NCI-H345 treated with DMSO at 0.1 percent for 48 hours (cell line): ENCODE results near the gene RNF2.
A peak's percentile ranks its signal among the peaks of the same experiment; 100 is the strongest.
"Not testable (repeated sequence)": the region's sequence is repeated elsewhere in the genome, so short reads cannot be mapped to it uniquely, and the experiment has no call there.

Experiments
- DNase-seq: peaks from one replicate; lab custom pipeline; 2025; ENCODE audit not compliant: unreplicated experiment; lab: John Stamatoyannopoulos, UW

RNF2 gene

GRCh38 chr1:185049670-185050069 is 4.3 kb downstream of the RNF2 start:
- no peak for DNase-seq

- DNase-seq, result peak; percentile 71
Measured at GRCh38 chr1:185050823-185051451, 5.6 kb downstream of the RNF2 start.

- no peak for DNase-seq
Measured at GRCh38 chr1:185053204-185053603, 7.8 kb downstream of the RNF2 start.

DNA sequence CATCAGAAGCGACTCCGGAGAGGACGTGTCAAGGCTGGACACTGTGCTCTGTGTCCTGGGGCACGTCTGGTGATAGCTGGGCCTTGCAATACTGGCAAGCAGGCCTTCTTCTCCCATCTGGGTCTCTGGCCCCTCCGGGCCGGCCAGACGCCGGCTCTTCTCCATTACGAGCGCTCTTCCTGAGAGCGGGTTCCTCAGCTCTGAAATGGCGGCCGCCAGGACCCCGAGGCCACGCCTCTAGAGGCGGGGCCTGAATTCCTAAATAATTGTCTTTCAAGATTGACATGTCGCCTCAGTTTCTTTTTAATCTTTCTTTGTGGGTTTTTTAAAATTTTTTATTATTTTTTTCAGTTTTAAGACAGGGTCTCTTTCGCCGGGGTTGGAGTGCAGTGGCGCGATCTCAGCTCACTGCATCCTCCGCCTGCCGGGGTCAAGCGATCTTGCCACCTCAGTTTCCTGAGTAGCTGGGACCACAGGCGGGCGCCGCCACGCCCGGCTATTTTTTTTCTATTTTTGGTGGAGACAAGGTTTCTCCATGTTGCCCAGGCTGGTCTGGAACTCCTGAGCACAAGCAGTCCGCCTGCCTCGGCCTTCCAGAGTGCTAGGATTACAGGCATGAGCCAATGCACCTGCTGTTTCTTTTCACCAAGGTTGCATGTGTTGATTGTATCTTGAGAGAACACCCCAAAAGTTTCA is 9.2 kb downstream of the RNF2 start:
- DNase-seq, result no peak

DNA sequence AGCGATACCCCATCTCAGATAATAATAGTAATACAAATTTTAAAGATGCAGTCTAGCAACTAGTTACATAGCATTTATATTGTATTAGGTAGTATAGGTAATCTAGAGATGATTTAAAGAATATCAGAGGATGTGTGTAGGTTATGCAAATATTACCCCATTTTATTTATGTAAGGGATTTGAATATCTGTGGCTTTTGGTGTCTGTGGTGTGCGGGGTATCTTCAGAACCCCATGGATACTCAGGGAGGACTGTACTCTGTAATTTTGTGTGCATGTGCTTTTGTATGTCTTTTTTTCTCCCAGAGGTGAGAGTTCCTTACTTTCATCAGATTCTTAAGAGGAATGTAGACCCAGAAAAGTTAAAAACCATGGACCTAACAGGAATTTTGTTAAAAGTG is 12.8 kb downstream of the RNF2 start:
- DNase-seq, result no peak

DNA sequence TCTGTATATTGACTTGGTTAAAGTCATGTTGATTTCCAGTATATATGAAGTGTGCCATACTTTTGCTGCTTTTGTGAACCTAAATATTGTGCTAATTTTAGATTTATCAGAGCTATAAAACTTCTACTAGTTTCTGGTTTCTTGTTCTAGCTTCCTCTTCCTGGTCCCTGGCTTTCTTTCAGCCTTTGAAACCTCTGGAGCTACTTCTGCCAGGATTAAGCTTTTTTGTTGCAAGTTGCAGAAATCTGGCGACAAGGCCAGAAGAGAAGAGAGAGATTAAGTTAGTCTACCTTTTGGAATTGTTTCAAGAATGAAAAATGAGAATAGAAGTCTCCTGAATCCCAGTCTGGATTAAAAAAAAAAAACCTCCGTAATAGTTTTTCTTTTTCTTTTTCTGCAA is 13.5 kb downstream of the RNF2 start:
- DNase-seq, result no peak

DNA sequence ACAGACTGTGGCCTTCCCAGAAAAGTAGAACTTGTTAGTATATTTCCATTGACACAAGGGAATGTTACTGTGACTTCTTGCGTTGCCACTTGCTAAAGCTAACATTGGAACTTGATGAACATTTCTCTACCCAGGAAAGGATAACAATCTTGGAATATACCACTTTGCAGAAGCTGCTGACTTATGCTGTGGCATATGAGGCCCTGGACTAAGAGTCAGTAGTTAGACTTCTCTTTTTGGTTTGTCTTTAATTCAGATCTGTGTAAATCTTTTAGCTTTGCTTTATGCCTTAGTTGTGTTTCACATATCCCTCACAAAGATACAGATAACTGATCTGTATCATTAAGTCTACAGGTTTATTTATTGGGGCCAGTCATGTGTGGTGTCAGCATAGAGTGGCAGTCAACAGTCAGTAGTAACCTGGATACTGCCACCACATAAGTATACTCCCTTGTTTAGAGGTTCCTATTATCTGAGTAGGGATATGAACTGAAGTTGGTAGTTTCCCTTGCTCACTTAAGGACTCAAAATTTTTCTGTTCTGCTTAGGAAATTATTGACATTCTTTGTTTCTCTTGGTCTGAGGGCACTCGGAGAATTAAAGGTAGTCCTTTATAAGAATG is 14.7 kb downstream of the RNF2 start:
- no peak for DNase-seq

GRCh38 chr1:185062710-185063370 is 17.5 kb downstream of the RNF2 start:
- no peak for DNase-seq

DNA sequence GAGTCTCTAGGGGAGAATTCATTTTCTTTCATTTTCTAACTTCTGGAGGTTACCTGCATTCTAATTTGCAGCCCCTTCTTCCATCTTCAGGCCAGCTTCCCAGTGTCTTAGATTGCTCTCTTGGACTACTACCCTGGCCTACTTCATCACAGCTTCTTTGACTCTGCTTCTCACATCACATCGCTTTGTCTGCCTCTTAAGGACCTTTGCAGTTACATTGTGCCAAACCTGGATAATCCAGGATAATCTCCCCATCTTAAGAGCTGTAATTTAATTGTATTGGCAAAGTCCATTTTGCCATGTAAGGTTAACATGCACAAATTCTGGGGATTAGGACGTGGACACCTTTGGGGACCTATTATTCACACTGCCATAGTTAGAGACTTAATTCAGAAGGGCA is 18.4 kb downstream of the RNF2 start:
- DNase-seq, result no peak

DNA sequence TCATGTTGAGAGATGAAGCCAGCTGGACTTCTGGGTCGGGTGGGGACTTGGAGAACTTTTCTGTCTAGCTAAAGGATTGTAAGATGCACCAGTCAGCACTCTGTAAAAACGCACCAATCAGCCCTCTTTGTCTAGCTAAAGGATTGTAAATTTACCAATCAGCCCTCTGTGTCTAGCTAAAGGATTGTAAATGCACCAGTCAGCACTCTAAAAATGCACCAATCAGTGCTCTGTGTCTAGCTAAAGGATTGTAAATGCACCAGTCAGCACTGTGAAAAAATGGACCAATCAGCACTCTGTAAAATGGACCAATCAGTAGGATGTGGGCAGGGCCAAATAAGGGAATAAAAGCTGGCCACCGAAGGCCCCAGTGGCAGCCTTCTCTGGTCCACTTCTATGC is 19.6 kb downstream of the RNF2 start:
- not testable (repeated sequence) for DNase-seq

- no peak for DNase-seq
Measured at GRCh38 chr1:185066181-185066580, 20.8 kb downstream of the RNF2 start.

GRCh38 chr1:185068341-185068740 is 23.0 kb downstream of the RNF2 start:
- no peak for DNase-seq

DNA sequence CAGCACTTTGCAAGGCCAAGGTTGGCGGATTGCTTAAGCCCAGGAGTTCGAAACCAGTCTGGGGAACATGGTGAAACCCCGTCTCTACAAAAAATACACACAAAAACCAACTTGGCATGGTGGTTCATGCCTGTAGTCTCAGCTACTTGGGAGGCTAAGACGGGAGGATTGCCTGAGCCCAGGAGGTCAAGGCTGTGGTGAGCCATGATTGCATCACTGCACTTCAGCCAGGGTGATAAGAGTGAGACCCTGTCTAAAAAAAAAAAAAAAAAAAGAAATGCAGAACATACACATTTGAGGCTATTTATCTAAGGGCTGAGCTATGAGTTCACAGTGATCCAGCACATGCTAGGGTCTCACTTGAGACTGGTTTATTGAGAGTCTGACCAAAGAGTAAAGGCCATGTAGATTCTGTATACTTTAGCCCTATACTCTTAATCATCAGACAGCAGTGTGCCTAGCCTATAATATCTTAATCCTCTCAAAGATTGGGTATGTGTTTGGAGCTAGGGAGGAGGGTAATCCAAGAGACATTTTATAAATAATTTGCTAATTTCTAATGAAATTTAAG is 23.9 kb downstream of the RNF2 start:
- DNase-seq, result no peak

- no peak for DNase-seq
Measured at GRCh38 chr1:185070051-185070450, 24.7 kb downstream of the RNF2 start.

DNA sequence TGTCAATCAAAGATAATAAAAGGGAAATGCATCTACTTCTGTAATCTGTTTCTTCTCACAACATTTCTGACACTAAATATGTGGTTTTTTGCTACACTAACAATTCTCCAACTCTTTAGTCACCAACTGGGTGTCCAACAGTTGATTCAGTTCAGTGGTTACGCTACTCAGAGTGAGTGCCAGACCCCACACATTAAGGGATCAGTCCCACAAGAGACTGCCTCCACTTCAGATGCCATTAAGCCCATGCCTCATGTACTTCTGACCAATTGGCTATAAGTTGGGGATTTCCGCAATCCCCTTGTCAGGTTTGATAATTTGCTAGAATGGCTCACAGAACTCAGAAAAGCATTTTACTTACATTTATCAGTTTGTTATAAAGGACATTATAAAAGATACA is 28.4 kb downstream of the RNF2 start:
- DNase-seq, result no peak

DNA sequence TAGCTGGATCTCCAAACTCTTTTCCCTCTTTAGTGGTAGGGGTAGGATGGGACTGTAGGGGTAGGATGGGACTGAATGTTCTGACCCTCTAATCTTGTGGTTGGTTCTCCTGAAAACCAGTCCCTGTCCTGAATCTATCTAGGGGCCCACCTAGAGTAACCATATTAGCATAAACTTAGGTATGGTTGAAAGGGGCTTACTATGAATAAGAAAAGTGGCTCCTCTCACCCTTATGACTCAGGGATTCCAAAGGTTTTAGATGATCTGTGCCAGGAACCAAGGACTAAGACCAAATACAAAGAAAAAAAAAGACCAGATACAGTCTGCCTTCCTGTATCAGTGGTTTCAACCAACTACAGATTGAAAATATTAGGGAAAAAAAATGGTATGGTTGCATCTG is 28.9 kb downstream of the RNF2 start:
- no peak for DNase-seq

- no peak for DNase-seq
Measured at GRCh38 chr1:185075476-185075875, 30.1 kb downstream of the RNF2 start.

DNA sequence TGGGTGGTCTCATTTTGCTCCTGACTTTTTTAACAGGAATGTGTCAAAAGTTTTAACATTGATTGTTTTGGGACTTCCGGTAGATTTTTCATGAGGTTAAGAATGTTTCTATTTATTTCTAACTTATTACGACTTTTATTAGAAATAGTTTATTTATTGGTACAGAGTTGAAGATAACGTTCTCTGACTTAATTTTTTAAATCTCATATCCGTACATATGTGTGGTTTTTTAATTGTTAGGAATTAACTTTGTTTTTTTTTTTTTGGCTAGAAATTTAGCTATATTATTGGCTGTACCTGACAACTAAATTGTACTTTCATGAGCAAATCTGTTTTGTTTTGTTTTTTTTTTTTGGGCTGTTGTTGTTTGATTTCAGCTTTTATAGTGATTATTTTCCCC is 32.0 kb downstream of the RNF2 start:
- no peak for DNase-seq

DNA sequence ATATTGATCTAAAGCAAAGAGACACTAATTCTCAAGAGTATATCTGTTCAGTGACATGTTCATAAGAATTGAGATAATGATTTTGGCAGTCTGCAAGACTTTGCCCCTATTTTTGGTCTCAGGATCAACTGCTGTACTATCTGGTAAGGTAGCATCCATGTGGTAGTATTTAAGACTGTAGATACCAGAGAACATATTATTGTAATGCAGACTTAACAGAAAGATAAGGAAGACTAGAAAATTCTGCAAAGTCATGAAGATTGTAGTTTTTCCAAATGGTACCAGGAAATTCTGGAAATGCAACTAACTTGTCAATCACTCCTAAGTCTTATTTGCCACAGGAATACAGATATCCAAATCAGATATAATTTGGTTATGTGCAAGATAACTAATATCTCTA is 35.1 kb downstream of the RNF2 start:
- DNase-seq, result no peak

DNA sequence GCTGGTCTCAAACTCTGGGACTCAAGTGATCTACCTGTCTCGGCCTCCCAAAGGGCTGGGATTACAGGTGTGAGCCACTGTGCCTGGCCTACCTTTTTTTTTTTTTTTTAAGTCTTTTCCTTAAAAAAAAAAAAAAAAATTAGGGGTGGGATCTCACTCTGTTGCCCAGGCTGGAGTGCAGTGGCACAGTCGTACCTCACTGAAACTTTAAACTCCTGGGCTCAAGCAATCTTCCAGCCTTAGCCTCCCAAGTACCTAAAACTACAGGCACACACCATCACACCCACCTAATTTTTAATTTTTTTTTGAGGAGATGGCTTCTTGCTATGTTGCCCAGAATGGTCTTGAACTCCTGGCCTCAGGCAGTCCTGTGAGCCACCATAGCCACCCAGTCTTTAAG is 38.5 kb downstream of the RNF2 start:
- no peak for DNase-seq

DNA sequence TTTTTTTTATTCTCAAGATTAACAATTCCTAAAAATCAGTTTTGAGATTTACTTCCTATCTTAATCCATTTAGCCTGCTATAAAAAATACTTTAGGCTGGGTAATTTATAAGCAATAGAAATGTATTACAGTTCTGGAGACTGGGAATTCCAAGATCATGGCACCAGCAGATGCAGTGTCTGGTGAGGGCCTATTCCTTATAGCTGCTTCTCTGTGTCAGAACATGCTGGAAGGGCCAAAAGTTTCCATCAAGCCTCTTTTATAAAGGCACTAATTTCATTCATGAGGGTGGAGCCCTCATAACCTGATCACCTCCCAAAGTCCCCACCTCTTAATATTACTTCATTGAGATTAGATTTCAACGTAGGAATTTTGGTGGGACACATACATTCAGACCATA is 41.7 kb downstream of the RNF2 start:
- no peak for DNase-seq

- DNase-seq, result no peak
Measured at GRCh38 chr1:185087746-185088145, 42.4 kb downstream of the RNF2 start.
